Pancreas (tissue), 10 donors: ENCODE results near the gene MYO9B. TPM values are rescaled to one million over a fixed set of nuclear protein-coding genes. Genes with fewer than 3 reads are reported as not detected.
A peak's percentile ranks its signal among the peaks of the same experiment; 100 is the strongest.

Experiments
- ATAC-seq, 4 donors: fragments of 200-7000 bp; cut with Tn5 transposase; one replicate each; pipeline versions ENCODE4 v1.8.0 to v1.9.1; 2020; ENCODE audit warnings: mild to moderate bottlenecking in 4 of 4, moderate library complexity in 4 of 4
- DNase-seq, 6 donors: peaks; one replicate each; pipeline ENCODE4 v3.0.0-alpha.2; 2020
- FAIRE-seq: peaks from 2 replicates; lab custom pipeline; 2012; peaks lifted over from hg19 to GRCh38; lab: Jason Lieb, UNC
- H3K27ac ChIP-seq, 4 donors: fragments of 200-600 bp; sonication (generic); 1 replicate in 3 of 4; 2 replicates in 1 of 4; pipeline versions ENCODE4 v1.5.0 to v1.8.0; 2020
- H3K27me3 ChIP-seq, 4 donors: fragments of 200-600 bp; one replicate each; pipeline ENCODE4 v1.8.0; 2021
- H3K36me3 ChIP-seq, 3 donors: fragments of 200-600 bp; sonication (generic) in 1 of 3; one replicate each; pipeline versions ENCODE4 v1.5.0 to v1.8.0; 2020 to 2021
- H3K4me1 ChIP-seq, 3 donors: fragments of 200-600 bp; one replicate each; pipeline ENCODE4 v1.8.0; 2021
- H3K4me3 ChIP-seq, 4 donors: fragments of 200-600 bp; sonication (generic) in 2 of 4; one replicate each; pipeline versions ENCODE4 v1.5.0 to v1.8.0; 2020 to 2021
- H3K9me3 ChIP-seq, 4 donors: fragments of 200-600 bp; one replicate each; pipeline ENCODE4 v1.8.0; 2021
- whole genome bisulfite sequencing, 2 donors: extraction: QIAGEN DNeasy Blood & Tissue Kit; methylation state at CpG; one replicate each; pipeline ENCODE4 v1.1.7; 2013; 5-methylcytosine and 5-hydroxymethylcytosine counted together
- intact Hi-C, 3 donors: fragments of 100-400 bp; cut with DNase I; formaldehyde crosslinking; loops; one replicate each; pipeline versions ENCODE4 v1.11.1 to v1.14.2; 2022
- polyA plus RNA-seq, 2 donors: library from polyadenylated mRNA; stranded (reverse); fragments of 200-250 nt; gene quantifications; one replicate each; pipeline ENCODE4 v1.2.3, GENCODE V29; 2013
- total RNA-seq, 6 donors: library from RNA; stranded (reverse); fragmentation: NEBNext Ultra II Directional in 4 of 6; extraction: Animal tissue kit (Norgen Biotek cat#: 25700) in 4 of 6; gene quantifications; one replicate each; pipeline versions ENCODE4 v1.2.1 to v1.2.4, GENCODE V29; 2021 to 2023
- TF ChIP-seq, protein P1 (sequence below), 4 donors: fragments of 200-600 bp; sonication (generic) in 3 of 4; IDR thresholded peaks; one replicate each; pipeline versions ENCODE4 v1.5.0 to v1.8.0; 2021; ENCODE audit warnings: antibody characterized with exemption in 4 of 4
- donor health status: healthy with polysubstance abuse.
- donor health status: DM: no; HTN: no; CAD: no; lungs with moderate emphysema.
- donor health status: DM: no; HTN: no; CAD: no.
- donor health status: control.
- donor health status: control.
- donor health status: Bipolar disorder and iron deficiency.
- donor health status: DM: yes; HTN: yes; CAD: no.
- donor health status: DM: no; HTN: no; CAD: no.
- donor health status: DM: no; HTN: no; CAD: no.
- donor health status: DM: yes; HTN: yes; CAD: no.

The MYO9B gene
- total and polyA plus RNA-seq, 8 donors, result 16.6 to 53.4 (median 23.4) TPM

DNA sequence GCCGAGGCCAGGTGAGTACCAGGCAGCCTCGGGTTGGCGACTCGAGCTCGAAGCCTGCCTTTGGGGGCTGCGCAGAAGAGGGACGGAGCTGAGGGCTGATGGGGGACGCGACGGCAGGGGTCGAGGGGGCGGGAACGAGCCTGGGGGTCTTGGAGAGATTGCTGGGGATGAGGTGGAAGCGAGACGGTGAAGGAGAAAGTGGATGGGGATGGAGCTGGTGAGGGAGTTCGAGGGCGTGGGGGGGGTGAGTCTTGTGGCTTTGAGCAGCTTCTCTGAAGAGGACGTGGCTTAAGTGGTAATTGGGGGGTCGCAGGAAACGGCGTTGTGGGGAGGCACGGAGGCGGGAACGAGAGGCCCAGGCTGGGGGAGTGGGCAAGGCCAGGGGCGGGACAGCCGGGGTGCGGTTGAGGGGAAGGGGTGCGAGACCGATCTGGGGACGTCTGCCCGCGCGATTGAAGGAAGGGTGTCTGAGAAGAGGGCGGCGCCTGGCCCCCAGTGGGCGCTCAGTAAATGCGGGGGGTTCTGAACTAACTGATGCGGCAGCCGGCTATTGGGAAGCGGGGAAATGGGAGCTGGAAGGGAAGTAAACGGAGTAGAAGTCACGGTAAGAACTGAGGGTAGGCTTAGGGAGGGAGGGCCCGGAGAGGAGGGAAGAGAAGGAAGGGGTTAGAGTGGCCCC is 426 bp downstream of the MYO9B start:
- WGBS, 2 donors, result 0 to 1% methylated on average over 43 of the region's 43 CpGs
- peak in 4 of 6 donors; percentile 55 to 81 (median 64) for DNase-seq
- no peaks in the 10 kb centered on the region for H3K9me3 ChIP-seq
- no peak for FAIRE-seq
- TF ChIP-seq, protein P1, sequence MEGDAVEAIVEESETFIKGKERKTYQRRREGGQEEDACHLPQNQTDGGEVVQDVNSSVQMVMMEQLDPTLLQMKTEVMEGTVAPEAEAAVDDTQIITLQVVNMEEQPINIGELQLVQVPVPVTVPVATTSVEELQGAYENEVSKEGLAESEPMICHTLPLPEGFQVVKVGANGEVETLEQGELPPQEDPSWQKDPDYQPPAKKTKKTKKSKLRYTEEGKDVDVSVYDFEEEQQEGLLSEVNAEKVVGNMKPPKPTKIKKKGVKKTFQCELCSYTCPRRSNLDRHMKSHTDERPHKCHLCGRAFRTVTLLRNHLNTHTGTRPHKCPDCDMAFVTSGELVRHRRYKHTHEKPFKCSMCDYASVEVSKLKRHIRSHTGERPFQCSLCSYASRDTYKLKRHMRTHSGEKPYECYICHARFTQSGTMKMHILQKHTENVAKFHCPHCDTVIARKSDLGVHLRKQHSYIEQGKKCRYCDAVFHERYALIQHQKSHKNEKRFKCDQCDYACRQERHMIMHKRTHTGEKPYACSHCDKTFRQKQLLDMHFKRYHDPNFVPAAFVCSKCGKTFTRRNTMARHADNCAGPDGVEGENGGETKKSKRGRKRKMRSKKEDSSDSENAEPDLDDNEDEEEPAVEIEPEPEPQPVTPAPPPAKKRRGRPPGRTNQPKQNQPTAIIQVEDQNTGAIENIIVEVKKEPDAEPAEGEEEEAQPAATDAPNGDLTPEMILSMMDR (IDR thresholded peaks at IDR 0.05), result no peak
- H3K36me3 ChIP-seq, result no peaks in the 10 kb centered on the region
- no peaks in the 10 kb centered on the region for H3K27me3 ChIP-seq
- H3K4me1 ChIP-seq, result peaks cover 0 to 17% (median 0%) of the 10 kb centered on the region in 3 donors
- intact Hi-C loops, result no loop called here
- H3K27ac ChIP-seq, result peak overlapping the region in 1 of 4 donors; percentile 41
- no peak for ATAC-seq
- peak overlapping the region; percentile 33 to 75 (median 50) for H3K4me3 ChIP-seq

- Histone ChIP-seq H3K4me1 (peaks cover 0 to 17% (median 0%) of the 10 kb centered on the region in 3 donors), H3K27ac (peak overlapping the region in 1 of 4 donors; percentile 41), H3K4me3 (peak overlapping the region; percentile 33 to 75 (median 50)), H3K9me3 (no peaks in the 10 kb centered on the region), H3K27me3 (no peaks in the 10 kb centered on the region), H3K36me3 (no peaks in the 10 kb centered on the region)
- TF ChIP-seq, protein P1 (IDR thresholded peaks at IDR 0.05), result no peak
- 11 to 15% methylated on average over 12 of the region's 12 CpGs for WGBS, 2 donors
- DNase-seq (peak in 1 of 6 donors; percentile 65), ATAC-seq (no peak), FAIRE-seq (no peak)
- intact Hi-C loops, result no loop called here
Measured at GRCh38 chr19:17076543-17076991, 990 bp downstream of the MYO9B start.

DNA sequence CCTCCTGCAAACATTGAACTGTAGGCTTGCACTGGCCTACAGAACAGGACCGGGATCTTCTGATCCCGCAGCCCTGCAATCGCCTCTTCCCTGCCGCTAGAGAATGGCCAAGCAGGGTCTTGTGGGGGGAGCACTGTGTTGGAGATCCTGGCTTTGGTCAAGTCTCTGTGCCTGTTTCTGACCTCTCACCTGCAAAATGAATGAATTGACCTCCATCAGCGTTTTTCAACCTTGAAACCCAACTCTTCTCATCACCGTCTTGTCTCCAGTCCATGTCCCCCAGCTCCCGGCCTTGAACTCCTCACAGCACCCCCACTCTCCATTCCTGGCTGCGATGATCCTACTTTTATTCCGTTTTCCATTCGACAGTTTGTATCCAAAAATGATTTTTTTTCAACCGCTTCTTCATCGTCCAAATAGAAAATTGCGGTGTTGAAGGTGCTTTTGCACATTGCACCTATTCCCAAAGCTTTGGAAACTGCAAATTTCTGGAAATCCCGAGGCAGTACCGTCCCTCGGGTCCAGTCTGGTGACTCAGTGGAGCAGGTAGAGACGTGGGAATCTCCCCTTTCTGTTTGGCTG is 2.0 kb downstream of the MYO9B start:
- no peak for ATAC-seq
- intact Hi-C loops, result no loop called here
- no peaks in the 10 kb centered on the region for H3K36me3 ChIP-seq
- 83 to 87% methylated on average over 17 of the region's 17 CpGs for WGBS, 2 donors
- no peak for DNase-seq
- FAIRE-seq, result no peak
- H3K9me3 ChIP-seq, result no peaks in the 10 kb centered on the region
- TF ChIP-seq, protein P1 (IDR thresholded peaks at IDR 0.05), result no peak
- no peak overlapping the region for H3K27ac ChIP-seq
- peaks cover 0 to 17% (median 0%) of the 10 kb centered on the region in 3 donors for H3K4me1 ChIP-seq
- no peak overlapping the region for H3K4me3 ChIP-seq
- no peaks in the 10 kb centered on the region for H3K27me3 ChIP-seq

- no peak overlapping the region for H3K4me3 ChIP-seq
- ATAC-seq (no peak), DNase-seq (no peak), FAIRE-seq (no peak)
- TF ChIP-seq, protein P1 (IDR thresholded peaks at IDR 0.05), result no peak
- no peaks in the 10 kb centered on the region for H3K9me3 ChIP-seq
- H3K4me1 ChIP-seq, result peaks cover 0 to 17% (median 0%) of the 10 kb centered on the region in 3 donors
- H3K27ac ChIP-seq, result no peak overlapping the region
- intact Hi-C loops, result no loop called here
- H3K36me3 ChIP-seq, result no peaks in the 10 kb centered on the region
- no peaks in the 10 kb centered on the region for H3K27me3 ChIP-seq
- WGBS, 2 donors, result 90% methylated on average over 19 of the region's 19 CpGs
Measured at GRCh38 chr19:17078036-17078919, 2.7 kb downstream of the MYO9B start.
